ENCODE data around the gene ERVK3-1. TPM values are rescaled to one million over a fixed set of nuclear protein-coding genes. Genes with fewer than 3 reads are reported as not detected.

Gene ERVK3-1
- total RNA-seq, 1 experiment from 2014 or later: 84.0 TPM

GRCh38 chr19:58326501-58326913, 21.3 kb downstream of the ERVK3-1 start:
- H3K27me3 ChIP-seq (ENCODE audit: control insufficient read depth, insufficient read depth, low read length): no peaks in the 10 kb centered on the region
- H3K4me1 ChIP-seq (ENCODE audit: control insufficient read depth, insufficient read depth, low read length): peaks cover 23% of the 10 kb centered on the region
- H3K4me3 ChIP-seq (ENCODE audit: low read depth in 2 of 2, low read length in 2 of 2): peak overlapping the region; percentile 74 to 89
- in situ Hi-C loops (cut with HindIII; ENCODE audit: low pct_unique_long_range_greater_than_20kb, low sequenced_read_pairs): no loop called here
- DNase-seq (ENCODE audit: low read depth, low spot score) (no peak), ATAC-seq (peak; percentile 50)
- no peaks in the 10 kb centered on the region; the same call in 1 of the 2 replicates for H3K36me3 ChIP-seq (ENCODE audit: control insufficient read depth, insufficient read depth, low read length)
- intact Hi-C loops (cut with micrococcal nuclease; ENCODE audit: unreplicated experiment): loop anchor here (5.0 kb wide), 1 partner anchor 61 kb away; the partner anchor contains the start of gene RPS5
- BruUV-seq (replicated peaks): no TSS peak
- ChIA-PET POLR2A (interaction anchor here (0.6 kb wide), 1 partner anchor 1356 kb away, joined by 5 read pairs; no protein-coding TSS in a partner anchor), CTCF (interaction anchor here (0.7 to 1.0 kb wide), 2 partner anchors 156 to 233 kb away, joined by 3 to 6 read pairs; no protein-coding TSS in a partner anchor)
- H3K27ac ChIP-seq (ENCODE audit: low read length): peak overlapping the region; percentile 90
- no peak for TF ChIP-seq SIN3A (IDR thresholded peaks at IDR 0.05; ENCODE audit: borderline replicate concordance, insufficient read depth, low read depth, low read length)
- TF ChIP-seq TCF7L2 (IDR thresholded peaks at IDR 0.05; ENCODE audit: low read depth, low read length): no peak
- TF ChIP-seq CTCF (IDR thresholded peaks at IDR 0.05): no peak
- no peak for TF ChIP-seq REST (IDR thresholded peaks at IDR 0.05; ENCODE audit: insufficient read depth in 1 of 2, low read depth in 2 of 2, low read length in 1 of 2)
- no peak for TF ChIP-seq POLR2AphosphoS5 (IDR thresholded peaks at IDR 0.05; ENCODE audit: low read depth, low read length)
- H3K9me3 ChIP-seq (ENCODE audit: control insufficient read depth, insufficient read depth, low read depth, low read length): no peaks in the 10 kb centered on the region

DNA sequence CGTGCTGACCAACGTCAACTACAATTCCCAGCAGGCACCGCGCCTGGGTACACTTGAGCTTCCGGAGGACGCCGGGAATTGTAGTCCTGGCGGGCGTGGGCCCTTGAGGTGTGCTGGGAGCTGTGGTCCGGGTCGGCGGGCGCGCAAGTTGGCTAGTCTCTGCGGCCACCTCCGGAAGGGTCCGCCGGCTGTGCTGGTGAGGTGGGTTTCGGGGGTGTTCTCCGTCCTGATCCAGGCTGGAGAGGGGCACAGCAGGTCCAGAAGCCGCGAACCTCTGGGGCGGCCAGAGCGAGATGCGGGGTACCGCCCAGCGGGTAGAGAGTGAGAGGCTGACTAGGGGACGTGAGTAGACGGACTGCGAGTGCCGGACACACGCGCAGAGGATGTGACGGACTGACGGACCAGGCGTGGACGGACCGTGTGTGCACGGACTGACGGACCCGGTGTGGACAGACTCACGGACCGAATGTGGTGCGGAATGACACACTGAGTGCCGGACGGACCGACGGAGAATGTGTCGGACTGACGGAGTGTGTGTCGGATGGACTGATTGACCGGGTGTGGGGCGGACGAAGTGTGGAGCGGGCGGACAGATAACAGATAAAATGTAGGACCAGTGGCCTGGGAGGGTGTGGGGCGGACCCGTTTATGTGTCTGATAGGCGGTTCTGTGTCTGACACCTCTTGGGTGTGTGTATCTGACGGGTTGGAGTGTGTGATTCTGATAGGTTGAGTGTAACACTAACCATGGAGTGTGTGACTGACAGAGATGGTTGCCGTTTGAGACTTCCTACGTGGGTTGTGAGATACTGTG, 21.9 kb downstream of the ERVK3-1 start, which contains the start of gene ZSCAN22:
Gene ZSCAN22, plus strand, starts transcription at position 81 of the 813 bp plus-strand sequence. CDS start 7,809 bp downstream, outside the sequence.
- TF ChIP-seq SIN3A (IDR thresholded peaks at IDR 0.05; ENCODE audit: borderline replicate concordance, insufficient read depth, low read depth, low read length) (peak; percentile 91; the same call in 1 of the 2 replicates), TCF7L2 (IDR thresholded peaks at IDR 0.05; ENCODE audit: low read depth, low read length) (peak; percentile 87), POLR2AphosphoS5 (IDR thresholded peaks at IDR 0.05; ENCODE audit: low read depth, low read length) (peak; percentile 94), REST (IDR thresholded peaks at IDR 0.05; ENCODE audit: insufficient read depth in 1 of 2, low read depth in 2 of 2, low read length in 1 of 2) (peak in 1 of 2 experiments; percentile 79; a peak in 2 of 4 replicates), CTCF (IDR thresholded peaks at IDR 0.05) (no peak)
- CTCF ChIA-PET: interaction anchor here (0.7 to 1.0 kb wide), 2 partner anchors 156 to 234 kb away, joined by 3 to 6 read pairs; no protein-coding TSS in a partner anchor
- POLR2A ChIA-PET: interaction anchor here (0.6 kb wide), 1 partner anchor 1357 kb away, joined by 5 read pairs; no protein-coding TSS in a partner anchor
- peak within 1 kb of the TSS; percentile 74 to 89 for H3K4me3 ChIP-seq (ENCODE audit: low read depth in 2 of 2, low read length in 2 of 2)
- no peaks in the 10 kb centered on the region; the same call in 1 of the 2 replicates for H3K36me3 ChIP-seq (ENCODE audit: control insufficient read depth, insufficient read depth, low read length)
- H3K9me3 ChIP-seq (ENCODE audit: control insufficient read depth, insufficient read depth, low read depth, low read length): no peaks in the 10 kb centered on the region
- no peaks in the 10 kb centered on the region for H3K27me3 ChIP-seq (ENCODE audit: control insufficient read depth, insufficient read depth, low read length)
- H3K27ac ChIP-seq (ENCODE audit: low read length): peak within 1 kb of the TSS; percentile 90
- TSS peak; percentile 91 for BruUV-seq (replicated peaks)
- peak; percentile 88 for DNase-seq (ENCODE audit: low read depth, low spot score)
- in situ Hi-C loops (cut with HindIII; ENCODE audit: low pct_unique_long_range_greater_than_20kb, low sequenced_read_pairs): no loop called here
- ATAC-seq: peak; percentile 97
- peaks cover 23% of the 10 kb centered on the region for H3K4me1 ChIP-seq (ENCODE audit: control insufficient read depth, insufficient read depth, low read length)
- intact Hi-C loops (cut with micrococcal nuclease; ENCODE audit: unreplicated experiment): loop anchor here (5.0 kb wide), 1 partner anchor 60 kb away; the partner anchor contains the start of gene RPS5
